ENCODE data around the gene DAB2.
"Not testable (repeated sequence)": the region's sequence is repeated elsewhere in the genome, so short reads cannot be mapped to it uniquely, and the experiment has no call there.

Gene DAB2

DNA sequence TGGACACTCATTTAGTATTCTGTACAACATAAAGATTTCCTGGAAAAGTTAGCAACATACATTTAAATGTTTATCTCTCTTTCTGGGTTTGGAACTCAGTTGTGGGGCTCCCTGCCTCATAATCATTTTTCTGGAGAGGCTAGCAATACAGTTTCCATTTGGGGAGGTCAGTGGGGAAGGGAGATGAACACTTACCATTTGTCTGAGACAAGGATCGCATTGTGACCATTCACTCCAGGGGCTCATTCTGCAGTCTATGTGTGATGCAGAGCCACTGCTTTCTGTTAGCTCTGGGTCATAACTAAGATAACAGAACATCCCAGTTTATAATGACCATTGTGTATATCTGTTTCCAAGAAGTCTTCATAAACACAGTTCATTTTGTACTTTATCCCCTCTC, 82.9 kb downstream of the DAB2 start:
- DNase-seq (ENCODE audit: low read depth in 2 of 2) = no peak

GRCh38 chr5:39340506-39340905, 84.3 kb downstream of the DAB2 start:
- DNase-seq (ENCODE audit: low read depth in 2 of 2) = no peak

GRCh38 chr5:39337252-39337915, 87.4 kb downstream of the DAB2 start:
- no peak for DNase-seq (ENCODE audit: low read depth in 2 of 2)

- DNase-seq (ENCODE audit: low read depth in 2 of 2) = not testable (repeated sequence)
Measured at GRCh38 chr5:39334296-39334695, 90.5 kb downstream of the DAB2 start.

DNA sequence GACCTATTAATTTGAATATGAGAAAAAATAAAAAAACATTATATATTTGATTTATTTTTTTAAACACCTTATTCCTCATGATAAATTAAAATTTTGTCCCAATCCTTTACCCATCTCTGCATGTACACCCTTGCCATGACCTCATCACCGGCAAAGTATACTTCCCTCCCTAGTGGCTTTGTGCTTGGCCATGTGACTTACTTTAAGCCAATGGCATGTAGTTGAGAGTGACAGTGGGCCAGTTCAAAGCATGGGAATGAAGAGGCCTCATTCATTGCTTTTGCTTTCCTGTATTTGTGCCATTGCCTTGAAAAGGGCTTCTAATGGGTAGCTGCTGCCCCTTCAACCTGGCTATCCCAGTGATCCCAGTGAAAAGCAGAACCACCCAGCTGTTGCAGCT, 91.7 kb downstream of the DAB2 start:
- DNase-seq (ENCODE audit: low read depth in 2 of 2) = no peak

DNA sequence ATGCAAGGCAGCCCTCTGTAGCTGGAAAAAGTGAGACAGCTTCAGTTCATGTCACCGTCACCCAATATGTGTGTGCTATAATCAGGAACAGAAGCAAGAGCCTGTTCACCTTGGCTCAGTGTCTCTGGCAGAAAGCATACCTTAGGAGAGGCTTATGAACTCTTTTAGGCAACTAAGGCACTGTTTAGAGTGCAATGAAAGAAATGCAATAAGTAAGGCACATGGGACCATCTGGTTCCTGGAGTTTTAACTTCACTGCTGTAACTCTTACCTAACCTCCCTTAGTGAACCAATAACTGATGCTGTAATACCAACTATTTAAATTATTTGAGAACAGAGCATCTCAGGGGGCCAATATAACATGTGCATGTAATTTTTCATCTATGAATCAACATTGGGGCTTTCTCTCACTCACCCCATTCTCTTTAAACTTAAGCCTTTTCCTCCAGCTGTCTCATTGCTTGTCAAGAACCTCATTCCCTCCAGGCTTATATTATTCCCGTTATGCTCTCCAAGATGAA, 92.9 kb downstream of the DAB2 start:
- DNase-seq (ENCODE audit: low read depth in 2 of 2) = no peak

GRCh38 chr5:39328731-39329130, 96.0 kb downstream of the DAB2 start:
- DNase-seq (ENCODE audit: low read depth in 2 of 2) = no peak

- no peak for DNase-seq (ENCODE audit: low read depth in 2 of 2)
Measured at GRCh38 chr5:39323542-39323941, 101.2 kb downstream of the DAB2 start.

Measured in stimulated activated CD4-positive, alpha-beta T cell treated with anti-CD3 and anti-CD28 coated beads, Interleukin-1b, Interleukin-23, amount 100 ng/mL, for 4 hours (primary cell).